ENCODE data around the gene PAQR9. TPM values are rescaled to one million over a fixed set of nuclear protein-coding genes. Genes with fewer than 3 reads are reported as not detected.

The PAQR9 gene
- total and polyA plus RNA-seq, 9 of the 15 experiments (the other 6 are each of a cell fraction or from before 2014, with no cell fraction given): 0.04 to 0.58 (median 0.22) TPM

DNA sequence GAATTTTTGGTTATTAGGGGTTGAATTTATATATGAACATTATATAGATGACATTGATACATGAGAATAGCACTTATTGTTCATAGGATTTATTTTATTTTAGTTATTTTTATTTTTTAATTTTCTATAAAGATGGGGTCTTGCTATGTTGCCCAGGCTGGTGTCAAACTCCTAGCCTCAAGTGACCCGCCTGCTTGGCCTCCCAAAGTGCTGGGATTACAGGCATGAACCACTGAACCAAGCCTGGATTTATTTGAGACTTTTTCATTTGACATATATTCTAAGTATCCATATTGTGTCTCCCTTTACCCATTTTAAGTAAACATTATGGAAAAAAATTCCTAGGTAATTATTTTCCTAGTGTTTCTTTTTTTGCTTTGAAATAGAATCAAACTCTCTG, 12.5 kb downstream of the PAQR9 start:
- ATAC-seq (no peak), FAIRE-seq (no peak), DNase-seq (ENCODE audit: extremely low read depth in 1 of 4, low spot score in 3 of 4) (no peak)
- intact Hi-C loops (cut with micrococcal nuclease): no loop called here
- H3K9me3 ChIP-seq (replicated peaks; ENCODE audit: control insufficient read depth, insufficient read depth, low read depth, low read length): no peaks in the 10 kb centered on the region
- H3K4me3 ChIP-seq: no peak overlapping the region
- POLR2A ChIA-PET: interaction anchor here (1.1 kb wide), 1 partner anchor 15 kb away, joined by 3 read pairs; no protein-coding TSS in a partner anchor
- H3K79me2 ChIP-seq (ENCODE audit: control insufficient read depth, insufficient read depth, low read length): no peaks in the 10 kb centered on the region
- 64% methylated on average over 1 of the region's 1 CpG for WGBS (ENCODE audit: insufficient coverage, low coverage, missing lambda C conversion rate)
- peaks cover 9 to 16% of the 10 kb centered on the region in 2 experiments; a peak in 4 of 5 replicates for H3K4me1 ChIP-seq (replicated peaks in 1 of 2; ENCODE audit: control insufficient read depth in 2 of 2, insufficient read depth in 2 of 2, low read length in 2 of 2)
- BruUV-seq (replicated peaks): no TSS peak
- no peak overlapping the region for H3K27ac ChIP-seq (ENCODE audit: extremely low read depth, low read depth, low read length)
- no peak overlapping the region for H3K4me2 ChIP-seq (ENCODE audit: insufficient read depth, low read length)
- no peaks in the 10 kb centered on the region for H3K27me3 ChIP-seq (ENCODE audit: control insufficient read depth in 2 of 2, insufficient read depth in 2 of 2, low read length in 2 of 2)
- CTCF ChIA-PET (ENCODE audit: low intra/inter-chr PET ratio): no interaction called here
- in situ Hi-C loops (cut with MboI): no loop called here
- H4K20me1 ChIP-seq (replicated peaks; ENCODE audit: control insufficient read depth, insufficient read depth, low read length): no peaks in the 10 kb centered on the region
- H3K9me1 ChIP-seq (ENCODE audit: control insufficient read depth, insufficient read depth, low read length): no peaks in the 10 kb centered on the region
- no peak overlapping the region for H3K9ac ChIP-seq (ENCODE audit: insufficient read depth in 1 of 2, low read depth in 2 of 2, low read length in 2 of 2)
- TF ChIP-seq POU5F1 (IDR thresholded peaks at IDR 0.05; ENCODE audit: borderline replicate concordance, low read depth, low read length, partially characterized antibody) (no peak), RBM25 (IDR thresholded peaks at IDR 0.05; ENCODE audit: low read depth, low read length, severe bottlenecking) (peak; percentile 42), TAF15 (IDR thresholded peaks at IDR 0.05; ENCODE audit: low read depth, low read length) (no peak), ZNF121 (CRISPR knock-in tag; conservative IDR thresholded peaks at IDR 0.05) (peak; percentile 67)
- no peaks in the 10 kb centered on the region for H3K36me3 ChIP-seq (ENCODE audit: control insufficient read depth, insufficient read depth, low read length)
- no peak overlapping the region for H2AFZ ChIP-seq (ENCODE audit: low read depth, low read length)

DNA sequence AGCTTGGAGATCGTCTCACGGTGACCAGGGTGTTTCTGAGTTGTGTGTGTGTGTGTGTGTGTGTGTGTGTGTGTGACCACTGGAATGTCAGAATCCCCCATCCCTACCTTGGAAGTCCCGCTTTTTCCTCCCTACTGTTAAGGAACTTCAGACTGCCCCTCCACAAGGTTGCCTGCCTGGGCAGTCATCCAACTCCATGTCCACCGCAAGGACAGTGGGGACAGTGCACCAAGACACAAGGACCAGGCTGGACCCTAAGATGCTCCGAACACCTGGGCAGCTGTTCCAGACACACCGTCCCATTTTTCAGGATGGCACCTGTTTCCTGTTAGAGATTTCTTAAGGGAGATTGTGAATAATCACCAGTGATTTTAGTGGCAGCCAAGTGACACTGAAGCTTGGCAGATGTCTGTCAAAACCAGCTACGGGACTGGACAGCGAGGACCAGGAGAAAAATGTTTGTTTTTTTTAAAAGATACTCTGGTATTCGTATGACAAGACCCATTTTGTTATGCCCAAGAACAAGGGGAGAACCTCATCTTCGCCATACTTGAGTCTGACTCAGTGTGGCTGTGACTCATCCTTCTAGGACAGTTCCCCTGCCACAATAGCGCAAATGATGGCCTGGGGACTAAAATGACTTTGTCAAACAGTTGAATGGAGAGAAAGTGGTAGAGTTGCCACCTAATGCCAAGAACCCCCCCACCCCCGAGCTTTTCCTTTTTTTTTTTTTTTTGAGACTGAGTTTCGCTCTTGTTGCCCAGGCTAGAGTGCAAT, 15.5 kb downstream of the PAQR9 start:
- 33% methylated on average over 11 of the region's 13 CpGs for WGBS (ENCODE audit: insufficient coverage, low coverage, missing lambda C conversion rate)
- Histone ChIP-seq H3K79me2 (ENCODE audit: control insufficient read depth, insufficient read depth, low read length) (no peaks in the 10 kb centered on the region), H3K9me3 (replicated peaks; ENCODE audit: control insufficient read depth, insufficient read depth, low read depth, low read length) (no peaks in the 10 kb centered on the region), H3K4me1 (replicated peaks in 1 of 2; ENCODE audit: control insufficient read depth in 2 of 2, insufficient read depth in 2 of 2, low read length in 2 of 2) (peaks cover 8 to 13% of the 10 kb centered on the region in 2 experiments; a peak in 4 of 5 replicates), H4K20me1 (replicated peaks; ENCODE audit: control insufficient read depth, insufficient read depth, low read length) (no peaks in the 10 kb centered on the region), H3K4me3 (no peak overlapping the region), H3K27ac (ENCODE audit: extremely low read depth, low read depth, low read length) (no peak overlapping the region), H3K36me3 (ENCODE audit: control insufficient read depth, insufficient read depth, low read length) (no peaks in the 10 kb centered on the region), H3K9me1 (ENCODE audit: control insufficient read depth, insufficient read depth, low read length) (no peaks in the 10 kb centered on the region), H3K4me2 (ENCODE audit: insufficient read depth, low read length) (no peak overlapping the region), H3K27me3 (ENCODE audit: control insufficient read depth in 2 of 2, insufficient read depth in 2 of 2, low read length in 2 of 2) (no peaks in the 10 kb centered on the region), H2AFZ (ENCODE audit: low read depth, low read length) (no peak overlapping the region), H3K9ac (ENCODE audit: insufficient read depth in 1 of 2, low read depth in 2 of 2, low read length in 2 of 2) (no peak overlapping the region)
- DNase-seq (ENCODE audit: extremely low read depth in 1 of 4, low spot score in 3 of 4): peak in 2 of 4 experiments; percentile 30
- intact Hi-C loops (cut with micrococcal nuclease): no loop called here
- no peak for FAIRE-seq
- no TSS peak for BruUV-seq (replicated peaks)
- ChIA-PET POLR2A (interaction anchor here (1.3 kb wide), 1 partner anchor 18 kb away, joined by 3 read pairs; no protein-coding TSS in a partner anchor), CTCF (ENCODE audit: low intra/inter-chr PET ratio) (no interaction called here)
- in situ Hi-C loops (cut with MboI): no loop called here
- ATAC-seq: no peak
- no peak for TF ChIP-seq ZNF408 (CRISPR knock-in tag; IDR thresholded peaks at IDR 0.05; ENCODE audit: low read depth)
- TF ChIP-seq SMARCE1 (IDR thresholded peaks at IDR 0.05): 0 out of 2 replicates have a peak, but pooled peaks have one; percentile 38
- no peak for TF ChIP-seq PHB (CRISPR knock-in tag; IDR thresholded peaks at IDR 0.05)
- peak; percentile 46; the same call in 1 of the 2 replicates for TF ChIP-seq DPF2 (IDR thresholded peaks at IDR 0.05)
- no peak for TF ChIP-seq KDM1A (IDR thresholded peaks at IDR 0.05)
- TF ChIP-seq ARID1B (IDR thresholded peaks at IDR 0.05): peak; percentile 29; the same call in 1 of the 2 replicates
- TF ChIP-seq SAFB2 (IDR thresholded peaks at IDR 0.05; ENCODE audit: borderline replicate concordance, low read depth, low read length, severe bottlenecking): no peak
- TF ChIP-seq, protein P1, sequence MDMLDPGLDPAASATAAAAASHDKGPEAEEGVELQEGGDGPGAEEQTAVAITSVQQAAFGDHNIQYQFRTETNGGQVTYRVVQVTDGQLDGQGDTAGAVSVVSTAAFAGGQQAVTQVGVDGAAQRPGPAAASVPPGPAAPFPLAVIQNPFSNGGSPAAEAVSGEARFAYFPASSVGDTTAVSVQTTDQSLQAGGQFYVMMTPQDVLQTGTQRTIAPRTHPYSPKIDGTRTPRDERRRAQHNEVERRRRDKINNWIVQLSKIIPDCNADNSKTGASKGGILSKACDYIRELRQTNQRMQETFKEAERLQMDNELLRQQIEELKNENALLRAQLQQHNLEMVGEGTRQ (CRISPR knock-in tag; IDR thresholded peaks at IDR 0.05): no peak
- TF ChIP-seq ZNF668 (CRISPR knock-in tag; IDR thresholded peaks at IDR 0.05): no peak
- TF ChIP-seq FOS (IDR thresholded peaks at IDR 0.05; ENCODE audit: extremely low read depth, insufficient read length): peak; percentile 25
- TF ChIP-seq, protein P2, sequence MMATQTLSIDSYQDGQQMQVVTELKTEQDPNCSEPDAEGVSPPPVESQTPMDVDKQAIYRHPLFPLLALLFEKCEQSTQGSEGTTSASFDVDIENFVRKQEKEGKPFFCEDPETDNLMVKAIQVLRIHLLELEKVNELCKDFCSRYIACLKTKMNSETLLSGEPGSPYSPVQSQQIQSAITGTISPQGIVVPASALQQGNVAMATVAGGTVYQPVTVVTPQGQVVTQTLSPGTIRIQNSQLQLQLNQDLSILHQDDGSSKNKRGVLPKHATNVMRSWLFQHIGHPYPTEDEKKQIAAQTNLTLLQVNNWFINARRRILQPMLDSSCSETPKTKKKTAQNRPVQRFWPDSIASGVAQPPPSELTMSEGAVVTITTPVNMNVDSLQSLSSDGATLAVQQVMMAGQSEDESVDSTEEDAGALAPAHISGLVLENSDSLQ (IDR thresholded peaks at IDR 0.05): no peak

Data from K562 (cell line).